ENCODE data around the gene ENOX1.
"Not testable (repeated sequence)": the region's sequence is repeated elsewhere in the genome, so short reads cannot be mapped to it uniquely, and the experiment has no call there.

Gene ENOX1

DNA sequence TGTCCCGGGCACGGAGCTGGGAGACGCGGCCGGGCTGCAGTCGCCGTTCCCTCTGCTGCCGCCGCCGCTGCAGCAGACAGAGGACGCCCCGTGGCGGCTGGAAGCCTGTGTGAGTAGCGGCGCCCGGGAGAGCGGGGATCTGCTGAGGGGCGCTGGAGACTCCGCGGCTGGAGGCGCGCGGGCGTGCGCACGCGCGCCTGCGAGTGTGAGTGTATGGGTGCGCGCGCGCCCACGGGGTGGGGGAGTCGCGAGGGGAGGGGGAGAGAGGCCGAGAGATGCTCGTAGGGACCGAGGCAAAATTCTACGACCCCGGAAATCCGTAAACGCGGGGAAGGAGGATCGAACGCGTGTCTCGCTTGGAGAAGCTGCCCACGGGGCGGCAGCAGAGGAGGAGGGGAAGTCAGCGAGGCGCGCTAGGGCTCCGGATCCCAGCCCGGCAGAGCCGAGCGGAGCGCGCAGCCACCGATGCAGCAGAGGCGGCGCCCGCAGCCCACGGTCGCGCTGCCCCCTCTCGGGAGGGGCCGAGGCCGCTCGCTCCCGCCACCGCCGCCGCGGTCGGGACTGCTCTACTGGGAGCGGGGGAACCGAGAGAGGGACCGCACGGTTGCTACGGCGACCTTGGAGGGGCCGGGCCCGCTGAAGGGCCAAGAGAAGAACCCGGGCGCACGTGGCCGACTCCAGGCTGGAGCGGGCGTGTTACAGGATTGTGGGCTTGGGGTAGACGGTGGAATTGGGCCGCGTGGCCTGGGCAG lies at the start of gene ENOX1:
ENOX1 (minus strand) TSS at position 207 of the 752 bp plus-strand sequence.
- DNase-seq (ENCODE audit: low read depth in 2 of 2), result no peak

GRCh38 chr13:43835701-43836100 lies 48.9 kb upstream of the ENOX1 start:
- no peak for DNase-seq (ENCODE audit: low read depth in 2 of 2)

DNA sequence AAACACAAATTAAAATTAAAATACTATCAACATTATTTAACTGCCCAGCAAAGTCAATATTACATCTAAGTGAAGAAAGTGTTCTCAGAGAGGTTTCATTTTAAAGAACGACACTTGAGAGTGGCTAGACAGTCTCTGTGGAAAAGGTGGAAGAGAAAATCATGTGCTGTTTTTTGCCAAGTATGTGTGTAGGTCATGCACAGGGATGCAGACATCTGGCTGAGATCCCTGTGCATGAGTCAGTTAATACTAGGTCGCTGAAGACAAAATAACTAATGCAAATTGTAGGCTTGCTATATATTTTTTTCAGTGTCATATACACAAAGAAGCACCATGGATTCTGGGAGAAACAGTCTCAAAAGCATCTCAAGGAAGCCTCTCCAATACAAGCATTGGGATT lies 44.3 kb upstream of the ENOX1 start:
- no peak for DNase-seq (ENCODE audit: low read depth in 2 of 2)

DNA sequence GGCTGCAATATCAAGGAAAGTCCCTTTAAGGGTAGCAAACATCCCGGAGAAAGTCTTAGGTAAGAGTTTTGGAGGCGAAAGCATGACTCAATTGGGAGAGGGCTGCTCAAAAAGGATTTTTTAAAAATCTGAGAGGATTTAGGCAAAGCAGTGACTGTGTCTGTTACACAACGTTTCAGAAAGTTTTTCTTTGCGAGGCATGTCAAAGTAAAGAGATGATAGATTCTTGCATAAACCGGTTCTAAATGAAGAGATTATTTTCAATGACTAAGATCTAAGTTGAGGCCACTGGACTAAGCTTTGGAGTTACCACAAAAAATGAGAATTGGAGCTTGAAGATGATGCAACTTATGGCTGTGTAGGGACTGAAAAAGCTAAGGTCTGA lies 43.7 kb upstream of the ENOX1 start:
- no peak for DNase-seq (ENCODE audit: low read depth in 2 of 2)

- not testable (repeated sequence) for DNase-seq (ENCODE audit: low read depth in 2 of 2)
Observed at GRCh38 chr13:43824656-43825055, 37.9 kb upstream of the ENOX1 start.

DNA sequence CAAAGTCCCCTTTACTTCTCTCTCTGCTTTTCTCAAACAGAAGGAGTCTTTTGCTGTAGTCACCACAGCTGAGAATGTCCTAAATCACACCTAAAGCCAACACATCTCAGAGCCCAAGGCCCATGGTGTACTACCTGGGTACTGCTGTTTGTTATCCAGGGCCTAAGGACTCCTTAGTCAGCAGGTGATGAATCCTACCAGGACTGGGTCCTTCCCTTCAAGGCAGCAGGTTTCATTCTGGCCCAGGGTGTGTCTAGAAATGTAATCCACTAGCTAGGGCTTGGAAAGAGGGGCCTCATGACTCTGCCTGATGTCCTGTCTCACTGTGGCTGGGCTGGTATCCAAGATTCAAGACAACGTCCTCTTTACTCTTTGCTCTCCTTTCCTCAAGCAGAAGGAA lies 36.2 kb upstream of the ENOX1 start:
- no peak for DNase-seq (ENCODE audit: low read depth in 2 of 2)

DNA sequence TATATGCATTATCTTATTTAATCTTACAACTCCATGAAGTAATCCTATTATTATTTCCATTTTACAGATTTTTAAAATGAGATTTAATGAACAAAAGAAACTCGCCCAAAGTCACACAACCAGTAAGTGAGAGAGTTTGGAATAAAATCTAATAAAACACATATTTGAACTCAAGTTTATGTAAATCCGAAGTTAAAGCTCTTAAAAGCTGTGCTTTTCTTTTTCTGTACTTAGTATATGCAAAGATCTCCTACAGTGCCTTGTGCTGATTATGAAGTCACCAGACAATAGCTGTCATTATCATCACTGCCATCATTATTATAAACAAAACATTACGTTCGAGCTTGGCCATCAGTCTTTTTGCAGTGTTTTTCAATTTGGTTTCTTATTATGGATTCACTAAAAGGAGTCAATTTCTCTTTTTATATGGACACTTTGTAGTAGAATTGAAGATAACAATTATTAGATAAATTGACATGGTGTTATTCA lies 29.7 kb upstream of the ENOX1 start:
- DNase-seq (ENCODE audit: low read depth in 2 of 2), result no peak

GRCh38 chr13:43815204-43815603 lies 28.4 kb upstream of the ENOX1 start:
- DNase-seq (ENCODE audit: low read depth in 2 of 2), result no peak

- no peak for DNase-seq (ENCODE audit: low read depth in 2 of 2)
Observed at GRCh38 chr13:43808676-43809075, 21.9 kb upstream of the ENOX1 start.

- DNase-seq (ENCODE audit: low read depth in 2 of 2), result no peak
Observed at GRCh38 chr13:43805681-43806128, 18.9 kb upstream of the ENOX1 start.

GRCh38 chr13:43805071-43805468 lies 18.3 kb upstream of the ENOX1 start:
- DNase-seq (ENCODE audit: low read depth in 2 of 2), result no peak

GRCh38 chr13:43804461-43805070 lies 17.8 kb upstream of the ENOX1 start:
- DNase-seq (ENCODE audit: low read depth in 2 of 2), result no peak

DNA sequence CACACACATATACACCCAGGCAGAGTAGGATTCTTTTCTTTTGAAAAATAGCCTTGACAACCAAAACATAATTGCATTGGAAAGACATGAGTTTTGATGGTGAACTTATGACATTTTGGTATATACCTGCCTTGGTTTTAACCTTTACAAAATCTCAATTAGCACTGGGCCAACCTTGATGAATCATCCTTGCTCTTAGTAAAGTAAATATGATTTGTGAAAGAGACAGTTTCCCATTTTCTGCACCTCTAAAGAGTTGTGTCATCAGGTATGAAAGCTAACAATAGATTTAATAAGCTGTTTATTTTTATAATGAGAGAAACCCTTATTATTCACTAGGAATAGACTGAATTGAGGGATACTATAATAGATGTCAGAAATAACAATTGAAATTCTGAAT lies 15.7 kb upstream of the ENOX1 start:
- no peak for DNase-seq (ENCODE audit: low read depth in 2 of 2)

DNA sequence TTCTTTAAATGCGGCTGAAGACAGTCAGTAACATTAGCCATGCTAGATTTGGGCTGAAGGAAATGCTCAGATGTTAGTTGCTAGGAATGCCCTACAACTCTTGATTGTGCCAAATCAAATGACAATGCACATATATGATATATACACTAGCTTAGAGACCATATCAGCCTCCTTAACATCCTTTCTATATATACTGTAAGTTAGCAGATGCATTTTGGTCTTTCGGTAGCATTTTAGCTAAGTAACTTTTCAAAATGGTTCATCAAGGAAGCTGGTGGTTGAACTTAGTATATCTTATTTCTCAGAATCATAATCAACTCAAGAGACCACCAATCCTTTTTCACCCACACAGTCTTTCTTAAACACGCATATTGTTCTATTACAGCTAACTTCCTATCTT lies 14.1 kb upstream of the ENOX1 start:
- no peak for DNase-seq (ENCODE audit: low read depth in 2 of 2)

DNA sequence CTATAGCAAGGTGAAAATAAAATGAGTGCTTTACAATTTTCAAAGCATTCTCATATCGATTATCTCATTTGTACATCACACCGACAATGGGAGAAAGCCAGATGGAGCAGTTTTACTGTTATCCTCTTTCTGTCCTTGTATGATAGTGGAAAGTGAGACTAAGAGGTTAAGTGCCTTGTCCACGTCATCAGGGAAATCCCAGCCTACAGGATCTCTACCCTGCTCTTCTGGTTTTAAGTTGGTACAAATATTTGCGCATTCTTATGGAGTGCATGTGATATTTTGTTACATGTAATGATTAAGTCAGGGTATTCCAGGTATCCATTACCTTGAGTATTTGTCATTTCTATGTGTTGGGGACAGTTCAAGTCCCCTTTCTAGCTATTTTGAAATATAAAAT lies 12.4 kb upstream of the ENOX1 start:
- no peak for DNase-seq (ENCODE audit: low read depth in 2 of 2)

DNA sequence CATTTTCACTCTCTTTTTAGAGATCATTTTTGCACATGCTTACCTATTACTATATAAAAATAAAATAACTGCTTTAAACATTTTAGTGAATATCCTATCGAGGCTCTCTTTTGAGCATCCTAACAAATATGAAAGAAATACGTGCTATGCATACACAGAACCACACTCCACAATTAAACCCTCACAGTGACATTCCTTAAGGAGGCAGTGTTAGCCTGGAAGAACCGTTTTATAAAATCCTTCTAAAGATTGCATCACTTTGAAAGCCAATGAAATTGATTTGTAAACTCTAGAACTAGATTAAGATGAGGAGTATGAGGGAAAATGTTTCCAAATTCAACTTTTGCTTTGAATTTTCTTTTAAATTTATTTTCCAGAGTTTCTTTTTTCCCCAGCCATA lies 11.1 kb upstream of the ENOX1 start:
- DNase-seq (ENCODE audit: low read depth in 2 of 2), result no peak

DNA sequence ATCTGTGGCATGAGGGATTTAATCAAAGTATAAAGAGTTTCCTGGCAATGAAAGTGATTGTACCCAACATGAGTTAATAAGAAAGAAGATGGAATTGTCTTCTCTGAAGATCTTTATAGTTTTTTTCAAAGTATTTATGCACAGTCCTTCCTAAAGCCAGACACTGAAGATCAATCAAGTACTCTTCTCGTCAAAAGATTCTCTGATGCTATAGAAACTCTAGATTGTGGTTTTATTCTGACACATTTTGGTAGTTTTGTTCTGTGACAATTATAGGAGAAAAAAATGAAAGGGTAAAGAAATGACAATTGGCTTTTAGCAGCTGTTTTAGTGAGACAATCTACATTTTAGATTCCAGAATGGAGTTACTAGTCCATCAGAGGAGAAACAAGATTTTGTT lies 10.4 kb upstream of the ENOX1 start:
- no peak for DNase-seq (ENCODE audit: low read depth in 2 of 2)

DNA sequence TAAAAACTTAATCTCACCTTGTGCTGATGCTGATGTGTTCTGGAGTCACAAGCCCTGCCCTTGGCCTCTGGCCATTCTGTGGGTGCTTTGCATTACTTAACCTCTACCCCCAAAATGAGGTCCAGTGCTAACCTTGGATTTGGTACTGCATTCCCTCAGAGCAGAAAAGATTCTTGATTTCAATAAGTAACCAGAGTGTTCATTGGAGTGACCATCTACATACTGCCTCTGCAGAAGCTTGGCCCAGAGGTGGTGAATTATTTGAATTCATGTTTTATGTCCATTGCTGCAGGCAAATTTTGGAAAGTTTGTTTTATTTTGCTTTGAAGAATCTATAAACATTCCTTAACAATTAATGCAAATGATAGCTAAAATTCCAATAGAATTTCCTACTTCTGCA lies 7.6 kb upstream of the ENOX1 start:
- DNase-seq (ENCODE audit: low read depth in 2 of 2), result no peak

DNA sequence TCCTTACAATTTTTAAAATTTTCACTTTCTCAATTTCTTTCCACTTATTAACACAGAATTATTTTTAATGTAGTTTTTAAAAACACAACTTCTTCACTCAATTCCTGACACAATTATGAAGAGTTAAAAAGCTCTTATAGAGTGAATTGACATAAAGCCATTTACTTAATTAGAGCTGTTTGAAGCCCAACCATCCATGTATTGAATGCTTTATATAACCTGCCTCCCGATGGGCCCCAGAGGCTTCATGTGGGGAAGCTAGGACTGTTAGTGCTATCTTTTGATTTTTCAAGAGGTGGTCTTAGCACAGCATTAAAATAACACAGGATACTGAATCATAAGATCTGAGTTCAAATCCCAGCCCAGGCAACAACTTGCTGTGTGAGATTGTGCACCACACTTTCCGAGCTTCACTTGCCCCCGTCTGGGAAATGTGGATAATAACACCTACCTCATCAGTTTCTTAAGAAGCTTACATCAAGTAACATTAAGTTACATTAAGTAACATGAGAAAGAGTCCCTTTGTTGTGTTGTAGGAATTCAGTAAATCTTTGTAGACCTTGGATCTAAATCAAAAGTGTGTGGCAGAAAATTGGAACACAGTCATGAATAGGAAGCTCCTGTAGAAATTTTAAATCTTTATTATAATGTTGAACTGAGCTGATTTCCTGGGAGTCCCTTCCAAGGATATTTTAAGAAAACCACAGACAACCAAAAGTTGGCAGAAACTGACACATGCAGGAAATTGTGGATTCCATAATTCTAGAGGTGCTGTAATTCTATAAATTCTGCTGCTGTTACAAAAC lies 5.5 kb upstream of the ENOX1 start:
- DNase-seq (ENCODE audit: low read depth in 2 of 2), result no peak

GRCh38 chr13:43787997-43788396 lies 1.2 kb upstream of the ENOX1 start:
- DNase-seq (ENCODE audit: low read depth in 2 of 2), result no peak

DNA sequence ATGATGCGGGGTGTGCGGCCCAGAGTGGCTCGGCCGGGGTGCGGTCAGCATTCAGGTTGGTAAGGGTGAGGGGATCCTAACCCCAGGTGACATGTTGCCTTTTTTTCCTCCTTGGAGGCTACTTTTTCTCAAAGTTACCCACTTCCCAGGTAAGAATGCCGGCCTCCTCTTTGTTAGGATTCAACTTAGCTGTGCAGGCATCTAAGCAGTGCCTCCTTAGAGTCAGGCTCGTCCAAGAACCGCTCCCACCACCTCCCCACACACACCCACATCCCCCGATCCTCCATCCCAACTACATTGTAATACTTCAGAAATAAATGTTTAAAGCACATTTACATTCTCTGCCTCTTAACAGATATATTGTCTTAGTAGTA lies 733 bp upstream of the ENOX1 start:
- DNase-seq (ENCODE audit: low read depth in 2 of 2), result no peak

GRCh38 chr13:43786472-43786765 lies 353 bp downstream of the ENOX1 start:
- DNase-seq (ENCODE audit: low read depth in 2 of 2), result no peak
